MM.1S (cell line): ENCODE measurements around the gene TENM4.
"Not testable (repeated sequence)": the region's sequence is repeated elsewhere in the genome, so short reads cannot be mapped to it uniquely, and the experiment has no call there.

ENCODE experiments used
- DNase-seq: peaks from one replicate; pipeline ENCODE4 v3.0.0-alpha.2; 2015
- H2AFZ ChIP-seq: fragments of 300-600 bp; sonication (generic); 2 replicates; pipeline ENCODE4 v1.6.0; 2016; ENCODE audit warnings: antibody characterized with exemption, low read length
- H3F3A ChIP-seq: fragments of 300-600 bp; sonication (generic); 2 replicates; pipeline ENCODE4 v1.6.1; 2016; ENCODE audit warnings: mild to moderate bottlenecking, antibody characterized with exemption, low read length, moderate library complexity, mixed read lengths; ENCODE audit not compliant: insufficient read depth
- H3K27ac ChIP-seq: fragments of 300-600 bp; sonication (generic); 2 replicates; pipeline ENCODE4 v1.5.1; 2016; ENCODE audit warnings: mild to moderate bottlenecking, low read length
- H3K27me3 ChIP-seq: fragments of 300-600 bp; sonication (generic); replicated peaks from 2 replicates; pipeline ENCODE4 v1.6.0; 2016; ENCODE audit warnings: low read length; ENCODE audit not compliant: insufficient read depth
- H3K36me3 ChIP-seq: fragments of 300-600 bp; sonication (generic); replicated peaks from 2 replicates; pipeline ENCODE4 v1.6.1; 2016; ENCODE audit warnings: mild to moderate bottlenecking, low read length, mixed read lengths; ENCODE audit not compliant: insufficient read depth
- H3K4me1 ChIP-seq: fragments of 300-600 bp; sonication (generic); 2 replicates; pipeline ENCODE4 v1.6.1; 2016; ENCODE audit warnings: low read length, mixed read lengths
- H3K4me2 ChIP-seq: fragments of 300-600 bp; sonication (generic); 2 replicates; pipeline ENCODE4 v1.6.0; 2016; ENCODE audit warnings: low read depth, low read length
- H3K4me3 ChIP-seq: fragments of 300-600 bp; sonication (generic); 2 replicates; pipeline ENCODE4 v1.5.1; 2016; ENCODE audit warnings: low read length, mixed read lengths
- H3K79me2 ChIP-seq: fragments of 300-600 bp; sonication (generic); 2 replicates; pipeline ENCODE4 v1.6.1; 2016; ENCODE audit warnings: mixed run types, low read length, mixed read lengths
- H3K9ac ChIP-seq: fragments of 300-600 bp; sonication (generic); 2 replicates; pipeline ENCODE4 v1.6.1; 2016; ENCODE audit warnings: low read length, mixed read lengths
- H3K9me2 ChIP-seq: fragments of 300-600 bp; sonication (generic); replicated peaks from 2 replicates; pipeline ENCODE4 v1.6.1; 2016; ENCODE audit warnings: mild to moderate bottlenecking, low read length, mixed read lengths; ENCODE audit not compliant: insufficient read depth
- H3K9me3 ChIP-seq: fragments of 300-600 bp; sonication (generic); replicated peaks from 2 replicates; pipeline ENCODE4 v1.6.1; 2016; ENCODE audit warnings: mild to moderate bottlenecking, low read length, mixed read lengths; ENCODE audit not compliant: insufficient read depth
- H4K20me1 ChIP-seq: fragments of 300-600 bp; sonication (generic); 2 replicates; pipeline ENCODE4 v1.6.1; 2016; ENCODE audit warnings: mild to moderate bottlenecking, low read length, moderate library complexity, mixed read lengths; ENCODE audit not compliant: insufficient read depth
- CTCF ChIP-seq: fragments of 300-600 bp; sonication (generic); IDR thresholded peaks from 2 replicates; pipeline ENCODE4 v1.5.1; 2016; ENCODE audit warnings: antibody characterized with exemption, low read length, mixed read lengths
- EZH2 ChIP-seq: fragments of 300-600 bp; sonication (generic); optimal IDR thresholded peaks from 2 replicates; pipeline ENCODE3; 2017; ENCODE audit warnings: low read depth, mild to moderate bottlenecking, antibody characterized with exemption, low read length, mixed read lengths
- EZH2phosphoT487 ChIP-seq: fragments of 300-600 bp; sonication (generic); IDR thresholded peaks from 2 replicates; pipeline ENCODE4 v1.6.1; 2018; ENCODE audit warnings: antibody characterized with exemption, low read length

TENM4 gene

DNA sequence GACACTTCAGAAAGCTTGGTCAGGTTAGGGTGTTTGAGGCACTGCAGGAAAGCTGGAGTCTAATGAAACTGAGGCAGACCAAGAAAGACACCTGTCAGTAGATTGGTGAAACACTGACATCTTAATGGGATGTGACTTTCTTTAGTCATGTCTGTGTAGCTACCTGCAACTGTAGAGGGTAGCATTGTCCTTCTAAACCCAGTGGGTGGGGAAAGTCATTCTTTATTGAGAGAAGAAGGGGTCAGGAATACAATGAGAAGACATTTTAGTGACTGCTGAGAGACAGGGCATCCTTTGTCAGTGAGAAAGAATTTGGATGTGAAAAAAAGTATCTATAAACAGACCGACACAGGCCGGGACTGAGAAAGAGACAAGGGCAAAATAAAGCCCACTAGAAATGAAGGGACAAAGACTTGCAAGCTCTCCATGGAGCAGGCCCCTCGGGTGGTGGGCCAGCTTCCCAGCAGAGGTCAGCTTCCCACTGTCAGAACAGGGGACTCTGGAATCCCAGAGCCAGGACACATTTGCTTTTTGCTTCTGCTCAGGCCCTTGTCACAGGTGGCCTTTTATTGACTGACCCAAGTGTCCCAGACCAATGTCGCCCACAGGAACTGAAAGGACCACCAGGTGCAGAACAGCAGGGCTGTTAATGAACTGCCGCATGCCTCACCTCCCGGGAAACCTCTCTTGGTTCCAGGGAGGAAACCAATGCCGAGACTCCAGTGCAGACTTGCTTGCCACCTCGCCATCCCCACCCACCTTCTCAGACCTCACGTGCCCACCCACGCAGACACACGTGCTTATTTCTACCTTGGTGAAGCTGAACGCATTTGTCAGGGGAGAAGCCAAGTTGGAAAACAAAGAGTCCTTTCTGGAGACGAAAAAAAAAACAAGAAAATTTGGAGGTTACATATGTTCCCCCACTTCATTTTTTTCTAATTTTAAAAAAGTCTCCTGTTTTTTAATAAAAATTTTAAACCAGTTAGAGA lies 212.8 kb downstream of the TENM4 start:
- TF ChIP-seq EZH2 (no peak), CTCF (no peak), EZH2phosphoT487 (no peak)
- no peak for DNase-seq
- Histone ChIP-seq H3K27ac (no peak overlapping the region), H3K9ac (no peak overlapping the region), H3K27me3 (no peaks in the 10 kb centered on the region), H3K9me3 (no peaks in the 10 kb centered on the region), H3K9me2 (no peaks in the 10 kb centered on the region), H3F3A (no peaks in the 10 kb centered on the region), H4K20me1 (no peaks in the 10 kb centered on the region), H3K4me1 (no peaks in the 10 kb centered on the region), H3K4me2 (no peak overlapping the region), H3K4me3 (no peak overlapping the region), H3K79me2 (no peaks in the 10 kb centered on the region), H3K36me3 (no peaks in the 10 kb centered on the region), H2AFZ (no peak overlapping the region)

GRCh38 chr11:79227308-79227707 lies 213.5 kb downstream of the TENM4 start:
- Histone ChIP-seq H3K9me2 (no peaks in the 10 kb centered on the region), H3F3A (no peaks in the 10 kb centered on the region), H3K27ac (no peak overlapping the region), H3K4me3 (no peak overlapping the region), H3K79me2 (no peaks in the 10 kb centered on the region), H4K20me1 (no peaks in the 10 kb centered on the region), H3K9ac (no peak overlapping the region), H3K4me1 (no peaks in the 10 kb centered on the region), H2AFZ (no peak overlapping the region), H3K9me3 (no peaks in the 10 kb centered on the region), H3K27me3 (no peaks in the 10 kb centered on the region), H3K4me2 (no peak overlapping the region), H3K36me3 (no peaks in the 10 kb centered on the region)
- no peak for TF ChIP-seq CTCF
- no peak for TF ChIP-seq EZH2phosphoT487
- no peak for TF ChIP-seq EZH2
- DNase-seq: no peak

- Histone ChIP-seq H3F3A (no peaks in the 10 kb centered on the region), H3K9me3 (no peaks in the 10 kb centered on the region)
- no peak for TF ChIP-seq CTCF
- TF ChIP-seq EZH2phosphoT487: no peak
- TF ChIP-seq EZH2: no peak
Measured at GRCh38 chr11:79226126-79226525, 214.7 kb downstream of the TENM4 start.

DNA sequence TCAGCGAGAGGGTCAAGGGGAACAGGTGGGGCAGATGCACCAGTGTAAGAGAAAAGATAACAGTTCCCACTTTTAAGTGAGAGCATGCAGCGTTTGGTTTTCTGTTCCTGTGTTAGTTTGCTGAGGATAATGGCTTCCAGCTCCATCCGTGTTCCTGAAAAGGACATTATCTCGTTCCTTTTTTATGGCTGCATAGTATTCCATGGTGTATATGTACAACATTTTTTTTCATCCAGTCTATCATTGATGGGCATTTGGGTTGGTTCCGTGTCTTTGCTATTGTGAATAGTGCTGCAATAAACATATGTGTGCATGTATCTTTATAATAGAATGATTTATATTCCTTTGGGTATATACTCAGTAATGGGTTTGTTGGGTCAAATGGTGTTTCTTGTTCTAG lies 218.7 kb downstream of the TENM4 start:
- H3K4me1 ChIP-seq, H3K79me2 ChIP-seq, H3K9ac ChIP-seq, H3F3A ChIP-seq, H3K9me3 ChIP-seq, H3K27ac ChIP-seq, H3K4me2 ChIP-seq, H3K4me3 ChIP-seq, H3K27me3 ChIP-seq, H3K36me3 ChIP-seq, H2AFZ ChIP-seq, DNase-seq, H4K20me1 ChIP-seq, H3K9me2 ChIP-seq: not testable (repeated sequence)

More at GRCh38 chr11:79226126-79226525, 214.7 kb downstream of the TENM4 start:
- Histone ChIP-seq H3K36me3 (no peaks in the 10 kb centered on the region), H3K4me3 (no peak overlapping the region), H3K4me2 (no peak overlapping the region), H3K4me1 (no peaks in the 10 kb centered on the region), H3K9me2 (no peaks in the 10 kb centered on the region), H3K79me2 (no peaks in the 10 kb centered on the region), H3K27me3 (no peaks in the 10 kb centered on the region), H2AFZ (no peak overlapping the region), H3K9ac (no peak overlapping the region), H3K27ac (no peak overlapping the region), H4K20me1 (no peaks in the 10 kb centered on the region)
- DNase-seq: no peak
